Sciatic nerve (tissue), 2 donors: ENCODE measurements around the gene SHISA9. TPM values are rescaled to one million over a fixed set of nuclear protein-coding genes. Genes with fewer than 3 reads are reported as not detected.

ENCODE experiments used
- ATAC-seq: fragments of 200-7000 bp; cut with Tn5 transposase; one replicate; pipeline ENCODE4 v1.9.1; 2020; ENCODE audit warnings: mild to moderate bottlenecking, moderate library complexity
- DNase-seq: peaks from one replicate; pipeline ENCODE4 v3.0.0-alpha.2; 2020; ENCODE audit warnings: low spot score
- intact Hi-C: fragments of 100-400 bp; cut with DNase I; formaldehyde crosslinking; loops from one replicate; pipeline ENCODE4 v1.14.2; 2022
- total RNA-seq: library from RNA; stranded (reverse); fragmentation: NEBNext Ultra II Directional; extraction: Animal tissue kit (Norgen Biotek cat#: 25700); gene quantifications from one replicate; pipeline ENCODE4 v1.2.1, GENCODE V29; 2021
- donor health status: DM: no; HTN: no; CAD: no.
- donor health status: DM: no; HTN: no; CAD: no.

SHISA9 gene
- total RNA-seq, 1 donor from 2014 or later, result 3.8 TPM

DNA sequence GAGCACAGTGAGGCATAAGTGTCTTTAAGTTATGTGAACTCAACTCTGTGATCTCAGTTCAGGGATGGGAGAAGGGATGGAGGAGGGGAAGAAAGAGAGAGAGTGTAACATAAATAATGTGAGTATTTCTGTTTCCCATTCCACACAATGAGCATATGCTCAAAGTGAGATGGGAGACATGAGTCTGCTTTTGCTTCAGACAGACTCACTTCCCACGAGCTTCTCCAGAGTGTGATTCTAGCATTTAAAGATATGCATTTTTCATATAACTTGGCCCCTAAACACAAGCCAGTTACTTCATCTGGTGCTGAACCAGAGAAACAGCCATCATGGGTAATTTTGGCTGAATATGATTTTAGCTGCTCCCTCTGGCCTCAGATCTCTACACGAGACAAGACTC is 35.0 kb downstream of the SHISA9 start:
- DNase-seq (no peak), ATAC-seq (no peak)
- intact Hi-C loops, result no loop called here

DNA sequence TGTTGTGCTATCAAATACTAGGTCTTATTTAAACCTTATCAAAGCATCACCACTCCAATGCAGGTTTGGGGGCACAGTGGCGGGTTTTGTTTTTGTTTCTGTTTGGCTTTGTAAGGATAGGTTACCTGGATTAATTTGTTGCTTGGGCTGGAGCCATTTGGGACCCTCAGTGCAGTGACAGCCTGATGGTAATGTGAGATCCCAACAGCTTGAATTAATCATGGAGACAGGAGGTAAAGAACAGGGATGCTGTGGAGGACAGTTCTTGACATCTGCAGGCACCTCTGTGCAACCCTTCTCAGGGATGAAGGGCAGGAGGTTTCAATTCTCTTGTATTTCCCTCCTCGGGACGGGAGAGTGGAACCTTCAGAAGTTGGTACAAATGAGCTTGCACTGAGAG is 40.5 kb downstream of the SHISA9 start:
- no peak for DNase-seq
- no peak for ATAC-seq
- intact Hi-C loops, result no loop called here

DNA sequence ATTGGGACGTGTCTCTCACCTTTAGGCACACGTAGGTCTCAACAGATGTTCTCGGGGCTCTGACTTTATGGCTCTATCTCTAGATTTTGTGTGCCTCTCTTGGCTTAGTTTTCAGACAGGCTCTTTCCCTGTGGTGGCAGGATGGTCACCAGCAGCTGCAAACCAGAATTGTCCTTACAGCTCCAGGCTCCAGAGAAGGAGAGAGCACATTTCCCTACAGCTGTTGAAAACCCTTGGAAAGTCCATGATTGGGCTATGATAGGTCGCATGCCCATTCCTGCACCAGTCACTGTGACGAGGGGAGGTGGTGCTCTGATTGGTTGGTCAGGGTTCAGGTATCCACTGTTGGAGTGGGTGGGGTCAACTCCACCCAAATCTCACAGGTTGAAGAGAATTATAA is 41.5 kb downstream of the SHISA9 start:
- ATAC-seq (no peak), DNase-seq (no peak)
- intact Hi-C loops, result no loop called here

DNA sequence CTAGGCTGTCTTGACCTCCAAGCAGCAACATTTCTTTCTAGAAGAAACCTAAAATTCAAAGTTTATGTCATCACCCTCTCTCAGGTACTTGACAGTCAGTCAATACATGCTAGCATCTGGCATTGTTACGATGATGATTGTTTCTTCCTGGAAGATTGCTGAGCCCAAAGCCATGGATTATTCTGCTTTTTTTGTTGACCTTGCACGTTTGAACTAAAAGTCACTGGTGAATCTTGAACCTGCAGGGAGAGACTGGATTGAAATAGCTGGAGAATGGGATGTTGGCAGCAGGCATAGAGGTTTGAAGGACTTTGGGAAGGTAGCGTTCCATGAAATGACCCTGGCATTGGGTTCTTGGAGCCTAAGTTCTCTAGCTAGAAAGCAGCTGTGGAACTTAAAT is 42.9 kb downstream of the SHISA9 start:
- intact Hi-C loops, result no loop called here
- no peak for DNase-seq
- no peak for ATAC-seq

DNA sequence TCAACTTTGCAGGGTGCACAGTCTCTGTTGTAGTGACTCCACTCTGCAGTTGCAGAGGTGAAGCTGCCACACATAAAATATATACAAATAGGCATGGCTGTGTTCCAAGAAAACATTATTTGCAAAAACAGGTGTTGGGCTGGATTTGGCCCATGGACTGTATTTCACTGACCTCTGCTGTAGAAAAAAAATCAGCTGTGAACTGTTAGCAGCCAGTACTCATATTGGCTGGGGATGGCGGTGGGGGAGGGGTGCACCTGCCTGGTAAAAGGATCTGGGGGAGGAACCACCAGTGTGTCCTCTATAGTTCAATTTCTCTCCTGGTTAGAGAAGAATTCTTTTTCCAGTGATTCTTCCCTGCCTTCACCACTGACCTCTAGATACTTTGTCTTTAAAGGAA is 50.0 kb downstream of the SHISA9 start:
- no peak for ATAC-seq
- intact Hi-C loops, result no loop called here
- DNase-seq, result no peak

DNA sequence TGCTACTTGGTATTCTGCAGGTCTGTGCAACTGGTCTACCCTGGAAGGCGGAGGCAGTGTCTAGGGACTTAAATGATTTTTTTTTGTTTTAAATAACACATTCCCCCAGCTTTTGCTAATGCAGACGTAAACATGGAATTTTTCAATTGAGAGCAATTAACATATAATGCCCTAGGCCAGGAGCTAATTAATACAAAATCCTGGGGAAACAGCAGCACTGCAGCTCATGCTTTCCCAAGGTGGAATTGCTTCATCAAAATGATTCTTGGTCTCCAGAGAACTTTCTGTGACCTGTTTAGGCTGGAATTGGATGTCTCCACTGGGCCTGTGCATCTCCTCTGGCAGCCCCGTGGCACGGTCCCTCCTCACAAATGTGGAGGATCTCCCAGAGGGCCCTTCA is 50.6 kb downstream of the SHISA9 start:
- ATAC-seq, result no peak
- intact Hi-C loops, result no loop called here

DNA sequence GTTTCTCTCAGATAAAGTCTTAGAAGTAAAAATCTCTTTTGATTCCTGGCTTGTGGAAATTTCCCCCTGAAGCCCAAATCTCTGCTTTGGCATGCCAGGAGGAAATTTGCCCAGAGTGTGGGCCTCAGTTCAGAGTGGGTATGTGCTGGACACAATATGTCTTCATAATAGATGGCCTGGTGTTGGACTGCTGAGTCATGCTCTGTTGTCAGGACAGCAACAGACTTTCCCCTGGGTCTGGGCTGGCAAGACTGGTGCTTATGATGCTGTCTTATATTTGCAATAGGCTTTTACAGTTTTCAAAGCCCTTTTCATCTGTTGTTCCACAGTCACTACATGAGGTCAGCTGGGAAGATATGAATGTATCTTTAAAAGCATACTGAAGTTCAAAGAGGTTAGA is 57.0 kb downstream of the SHISA9 start:
- intact Hi-C loops, result no loop called here
- no peak for DNase-seq
- ATAC-seq, result no peak

More for the DNA sequence above, 50.6 kb downstream of the SHISA9 start:
- no peak for DNase-seq

DNA sequence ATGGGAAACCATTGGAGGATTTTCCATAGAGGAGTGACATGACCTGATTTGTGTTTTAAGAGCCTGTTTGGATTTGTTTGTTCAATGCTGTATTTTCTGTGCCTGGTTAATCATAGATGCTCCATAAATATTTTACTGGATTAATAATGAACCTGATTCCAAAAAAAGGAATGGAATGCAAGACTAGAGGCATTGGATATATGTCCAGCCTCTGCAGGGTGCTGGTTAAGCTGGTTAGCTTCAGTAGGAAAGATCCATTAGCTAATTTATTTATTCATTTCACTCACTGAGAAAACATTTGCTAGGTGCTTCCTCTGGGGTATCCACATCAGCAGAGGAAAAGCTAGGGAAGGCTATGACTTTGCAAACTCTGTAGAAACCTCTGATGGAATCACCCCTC is 57.7 kb downstream of the SHISA9 start:
- DNase-seq (no peak), ATAC-seq (no peak)
- intact Hi-C loops, result no loop called here

DNA sequence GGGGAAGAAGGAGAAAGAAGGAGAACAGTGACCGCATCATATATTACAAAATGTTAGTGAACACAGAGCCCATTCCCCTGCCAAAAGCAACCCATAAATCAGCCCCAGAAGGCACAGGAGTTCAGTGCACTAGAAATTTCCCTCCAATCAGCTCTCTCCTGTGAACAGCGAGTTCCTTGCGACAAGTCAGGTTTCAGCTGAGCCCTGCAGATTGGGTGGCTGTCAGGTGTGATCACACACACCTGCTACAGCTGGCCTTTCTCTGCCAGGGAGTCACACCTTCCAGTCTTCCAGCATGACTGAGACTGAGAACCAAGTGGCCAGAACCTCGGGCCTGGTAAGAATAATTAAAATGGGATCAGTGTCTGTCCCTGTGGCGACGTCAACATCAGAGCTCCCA is 60.2 kb downstream of the SHISA9 start:
- intact Hi-C loops, result loop anchor here (10.0 kb wide), 1 partner anchor 163 kb away; no protein-coding TSS in a partner anchor
- DNase-seq (no peak), ATAC-seq (no peak)

DNA sequence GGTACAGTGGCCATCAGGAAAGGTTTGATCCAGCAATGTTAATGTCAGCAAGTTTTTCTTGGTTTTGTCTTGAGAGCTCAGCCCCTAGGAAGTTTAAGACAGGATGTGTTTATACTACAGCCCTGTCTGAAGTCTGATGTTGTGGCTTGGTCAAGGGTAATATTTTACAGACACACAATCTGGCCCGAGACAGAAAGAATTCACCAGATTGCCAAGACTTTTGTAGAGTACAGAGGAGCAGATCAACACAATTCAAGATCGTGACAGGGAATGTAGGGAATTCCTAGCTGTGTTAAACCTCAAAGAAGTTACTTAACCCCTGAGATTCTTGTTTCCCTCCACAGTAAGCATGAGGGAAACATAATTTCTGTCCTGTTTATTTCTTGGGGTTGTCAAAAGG is 63.1 kb downstream of the SHISA9 start:
- ATAC-seq (no peak), DNase-seq (no peak)
- intact Hi-C loops, result loop anchor here (10.0 kb wide), 1 partner anchor 160 kb away; no protein-coding TSS in a partner anchor

DNA sequence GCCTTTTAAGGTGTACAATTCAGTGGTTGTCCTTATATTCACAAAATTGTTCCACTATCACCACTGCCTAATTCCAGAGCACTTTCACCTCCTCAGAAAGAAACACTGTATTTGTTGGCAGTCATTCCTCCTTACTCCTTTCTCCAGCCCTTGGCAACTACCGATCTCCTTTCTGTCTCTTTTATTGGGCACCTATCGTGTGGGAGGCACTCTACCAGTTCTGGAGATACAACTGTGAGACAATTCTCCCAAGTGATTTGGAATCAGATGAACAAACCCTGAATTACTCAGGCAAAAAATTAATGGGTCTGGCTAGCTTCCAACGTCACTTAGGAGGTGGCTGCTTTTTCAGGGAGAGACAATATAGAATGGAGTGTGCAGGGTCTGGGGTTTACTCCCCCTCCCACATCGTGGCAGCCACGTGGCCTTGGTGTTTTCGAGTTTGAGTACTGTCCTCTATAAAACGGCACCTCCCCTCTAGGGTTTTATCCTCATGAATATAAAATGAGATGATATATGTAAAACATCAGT is 63.9 kb downstream of the SHISA9 start:
- intact Hi-C loops, result loop anchor here (10.0 kb wide), 1 partner anchor 159 kb away; no protein-coding TSS in a partner anchor
- DNase-seq (no peak), ATAC-seq (no peak)

DNA sequence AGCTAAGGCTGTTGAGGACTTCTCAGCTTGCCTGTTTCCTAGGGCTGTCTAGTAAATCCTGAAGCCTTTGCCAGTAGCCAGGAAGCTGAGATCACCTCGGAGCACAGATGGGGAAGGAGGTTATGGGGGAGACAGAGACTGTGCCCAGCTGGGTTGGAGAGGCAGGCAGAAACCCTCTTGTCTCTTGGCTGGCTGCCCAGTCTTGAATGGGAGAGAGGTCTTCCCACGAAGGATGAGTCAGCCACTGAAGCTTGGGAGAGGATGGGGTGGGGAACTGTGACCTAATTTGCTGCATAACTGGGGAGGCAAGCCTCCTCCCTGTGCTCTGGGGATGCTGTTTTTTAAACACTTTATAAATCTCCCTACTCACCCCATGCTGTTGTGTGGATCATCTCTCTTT is 69.8 kb downstream of the SHISA9 start:
- ATAC-seq, result no peak
- no peak for DNase-seq
- intact Hi-C loops, result no loop called here

DNA sequence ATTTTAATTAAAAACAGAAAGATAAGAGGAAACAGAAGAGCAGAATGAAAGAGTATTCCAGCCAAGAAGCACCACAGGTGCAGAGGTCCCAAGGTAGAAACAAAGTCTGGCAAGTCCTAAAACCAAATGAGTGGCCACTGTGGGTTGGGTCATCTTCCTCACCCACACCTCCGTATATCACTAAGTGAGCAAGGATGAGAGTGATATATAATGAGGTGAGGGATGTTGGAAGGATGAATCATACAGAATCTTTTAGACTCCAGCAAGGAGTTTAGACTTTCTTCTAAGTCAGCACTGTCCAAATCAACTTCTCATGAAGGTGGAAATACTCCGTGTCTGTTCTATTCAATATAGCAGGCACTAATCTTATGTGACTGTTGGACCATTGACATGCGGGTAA is 70.8 kb downstream of the SHISA9 start:
- ATAC-seq (no peak), DNase-seq (no peak)
- intact Hi-C loops, result no loop called here

DNA sequence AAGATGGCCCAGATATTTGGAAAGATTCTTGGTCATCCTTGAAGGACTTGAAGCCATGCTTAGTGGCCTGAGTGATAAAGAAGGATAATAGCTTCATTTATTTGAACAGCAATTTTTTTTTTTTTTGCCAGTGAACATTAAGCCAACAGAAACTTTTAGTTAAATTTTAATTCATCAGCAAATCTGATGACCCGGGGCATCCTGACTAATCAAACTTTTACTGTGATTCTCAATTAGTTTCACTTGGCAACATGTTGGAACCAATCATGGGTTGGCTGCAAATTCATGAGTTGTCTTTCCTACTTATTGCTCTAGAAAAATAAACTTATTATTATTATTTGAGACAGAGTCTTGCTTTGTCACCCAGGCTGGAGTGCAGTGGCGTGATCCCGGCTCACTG is 74.4 kb downstream of the SHISA9 start:
- no peak for DNase-seq
- no peak for ATAC-seq
- intact Hi-C loops, result no loop called here

DNA sequence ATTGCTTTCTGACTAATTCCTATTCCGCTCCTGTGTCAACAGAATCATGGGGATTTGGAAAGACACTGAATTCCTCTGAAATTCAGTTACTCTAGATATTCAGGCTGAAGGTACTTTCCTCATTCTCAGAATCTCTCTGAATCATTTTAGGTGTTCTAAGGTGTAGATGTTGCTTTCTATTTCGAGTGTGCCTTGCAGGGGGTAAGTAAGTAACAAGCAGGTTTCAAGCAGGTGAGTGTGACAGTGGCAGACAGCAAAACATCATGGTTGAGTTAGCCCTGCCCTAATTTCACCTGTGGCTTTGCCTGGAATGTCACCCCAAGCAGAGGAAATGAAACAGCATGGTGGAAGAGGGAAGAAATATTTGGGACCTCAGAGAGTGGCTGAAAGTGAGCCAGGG is 75.1 kb downstream of the SHISA9 start:
- ATAC-seq (no peak), DNase-seq (no peak)
- intact Hi-C loops, result no loop called here

DNA sequence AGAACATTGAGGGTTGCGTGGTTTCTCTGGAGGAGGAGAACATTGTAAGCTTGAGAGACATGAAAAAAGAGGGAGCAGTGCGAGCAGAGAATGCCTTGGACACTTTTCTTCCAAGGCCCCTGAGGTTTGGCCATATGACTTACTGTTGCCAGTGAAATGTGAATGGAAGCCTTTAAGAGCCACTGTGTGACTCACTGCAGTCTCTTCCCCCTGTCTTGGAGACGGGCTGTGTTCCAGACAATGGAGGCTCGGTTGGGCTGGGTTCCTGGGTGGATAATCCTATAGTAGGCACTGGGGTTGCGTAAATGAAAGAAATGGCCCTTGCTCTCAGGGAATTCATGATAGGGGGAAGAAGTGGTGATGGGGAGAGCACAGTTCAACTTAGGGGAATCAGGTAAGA is 75.5 kb downstream of the SHISA9 start:
- DNase-seq, result no peak
- intact Hi-C loops, result no loop called here
- no peak for ATAC-seq

DNA sequence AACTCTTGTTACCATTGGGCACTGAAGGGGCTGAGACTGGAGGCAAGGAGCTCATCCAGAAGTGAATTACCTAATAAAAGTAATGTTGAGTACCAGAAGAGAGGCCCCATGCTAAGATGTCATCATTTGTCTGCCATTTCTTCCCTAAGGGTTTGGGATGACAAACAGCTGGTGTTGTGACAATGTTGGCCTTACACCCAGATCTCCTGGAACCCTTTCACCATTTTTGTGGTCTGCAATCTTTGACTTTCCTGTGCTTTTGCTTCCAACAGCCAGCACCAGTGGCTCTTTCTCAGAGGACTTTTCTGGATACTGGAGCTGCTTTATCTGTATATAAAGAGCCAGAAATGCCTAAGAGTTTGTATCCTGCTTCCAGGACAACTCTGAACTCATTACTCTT is 84.1 kb downstream of the SHISA9 start:
- DNase-seq (no peak), ATAC-seq (no peak)
- intact Hi-C loops, result no loop called here

DNA sequence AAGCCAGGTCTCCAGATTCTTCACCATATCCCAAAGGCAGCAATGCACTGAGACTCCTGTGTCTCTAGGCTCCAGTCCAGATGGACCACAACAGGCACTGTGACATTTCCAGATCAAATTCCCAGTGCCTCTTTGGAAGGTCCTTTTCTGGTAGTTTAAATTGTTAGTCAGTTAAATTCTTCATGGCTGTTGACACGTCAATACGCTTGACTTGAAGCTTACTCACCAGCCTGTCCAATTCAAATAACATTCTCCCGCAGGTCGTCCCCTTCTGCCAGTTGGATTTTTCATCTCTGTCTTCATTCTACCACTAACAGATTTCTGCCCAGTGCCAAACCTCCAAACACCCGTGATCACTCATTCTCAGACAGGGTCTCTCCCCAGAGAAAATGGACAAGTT is 86.7 kb downstream of the SHISA9 start:
- intact Hi-C loops, result no loop called here
- ATAC-seq (no peak), DNase-seq (no peak)

DNA sequence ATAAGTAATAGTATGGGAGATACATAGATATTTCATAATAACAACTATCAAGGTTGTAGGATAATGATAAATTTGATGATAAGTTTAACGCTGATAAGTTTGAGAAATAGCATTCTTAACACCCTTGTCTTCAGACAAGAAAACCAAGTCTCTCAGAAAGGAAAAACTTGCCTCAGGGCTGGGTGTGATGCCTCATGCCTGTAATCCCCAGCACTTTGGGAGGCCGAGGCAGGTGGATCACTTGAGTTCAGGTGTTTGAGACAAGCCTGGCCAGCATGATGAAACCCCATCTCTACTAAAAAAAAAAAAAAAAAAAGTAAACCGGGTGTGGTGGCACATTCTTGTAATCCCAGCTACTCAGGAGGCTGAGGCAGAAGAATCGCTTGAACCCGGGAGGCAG is 90.7 kb downstream of the SHISA9 start:
- ATAC-seq (no peak), DNase-seq (no peak)
- intact Hi-C loops, result no loop called here

DNA sequence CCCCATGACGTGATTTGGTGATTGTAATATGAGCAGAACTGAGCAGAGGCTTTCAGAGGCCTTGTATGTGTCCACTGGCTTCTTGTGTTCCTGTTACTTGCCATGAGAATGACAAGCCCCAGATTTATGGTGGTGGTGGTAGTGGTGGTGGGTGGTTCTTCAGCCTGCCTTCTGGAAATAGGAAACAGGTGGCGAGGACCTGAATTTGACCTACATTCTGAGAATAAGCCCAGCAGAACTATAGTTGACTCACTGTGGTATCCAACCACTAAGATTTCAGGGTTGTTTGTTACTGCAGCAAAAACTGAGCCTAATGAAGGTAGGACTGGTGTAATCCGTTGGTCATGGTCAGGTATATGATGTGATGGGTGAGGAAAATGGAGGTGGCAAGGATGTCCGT is 93.0 kb downstream of the SHISA9 start:
- ATAC-seq (no peak), DNase-seq (no peak)
- intact Hi-C loops, result no loop called here

DNA sequence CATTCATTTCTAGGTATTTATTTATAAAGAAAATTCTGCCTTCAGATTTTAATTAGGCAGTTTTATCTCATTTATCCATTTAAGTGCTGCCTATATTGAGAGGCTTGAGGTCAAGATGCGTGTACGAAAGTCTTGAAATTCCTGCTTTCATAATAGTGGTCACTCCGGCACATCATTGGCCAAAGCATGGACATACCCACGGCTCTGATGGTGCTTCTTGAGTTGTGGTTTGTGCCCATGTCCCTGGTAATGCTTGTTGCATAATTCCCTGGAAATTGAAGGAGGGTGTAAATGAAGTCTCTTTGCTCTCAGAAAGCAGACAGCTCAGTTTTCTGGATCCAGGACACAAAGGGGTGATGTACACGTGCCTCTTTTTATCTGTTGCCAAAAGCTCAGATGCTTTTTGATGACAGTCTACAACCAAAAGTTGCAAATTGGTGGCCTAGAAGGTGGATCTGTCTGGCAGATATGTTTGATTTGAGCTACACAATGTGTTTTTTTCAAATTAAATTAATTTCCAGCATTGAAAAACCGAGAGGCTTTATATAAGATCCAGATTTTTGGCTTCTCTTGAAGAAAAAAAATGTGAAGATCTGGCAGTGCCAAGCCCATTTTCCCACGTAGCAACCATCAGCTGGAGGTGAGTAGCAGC is 94.4 kb downstream of the SHISA9 start:
- no peak for DNase-seq
- intact Hi-C loops, result no loop called here
- no peak for ATAC-seq
